GM21515 (cell line): ENCODE results near the gene CTCF.

Source experiments
- ATAC-seq: cut with Tn5 transposase; IDR thresholded peaks from one replicate; pipeline ENCODE4 v1.9.1; 2021; ENCODE audit not compliant: unreplicated experiment

The CTCF gene

DNA sequence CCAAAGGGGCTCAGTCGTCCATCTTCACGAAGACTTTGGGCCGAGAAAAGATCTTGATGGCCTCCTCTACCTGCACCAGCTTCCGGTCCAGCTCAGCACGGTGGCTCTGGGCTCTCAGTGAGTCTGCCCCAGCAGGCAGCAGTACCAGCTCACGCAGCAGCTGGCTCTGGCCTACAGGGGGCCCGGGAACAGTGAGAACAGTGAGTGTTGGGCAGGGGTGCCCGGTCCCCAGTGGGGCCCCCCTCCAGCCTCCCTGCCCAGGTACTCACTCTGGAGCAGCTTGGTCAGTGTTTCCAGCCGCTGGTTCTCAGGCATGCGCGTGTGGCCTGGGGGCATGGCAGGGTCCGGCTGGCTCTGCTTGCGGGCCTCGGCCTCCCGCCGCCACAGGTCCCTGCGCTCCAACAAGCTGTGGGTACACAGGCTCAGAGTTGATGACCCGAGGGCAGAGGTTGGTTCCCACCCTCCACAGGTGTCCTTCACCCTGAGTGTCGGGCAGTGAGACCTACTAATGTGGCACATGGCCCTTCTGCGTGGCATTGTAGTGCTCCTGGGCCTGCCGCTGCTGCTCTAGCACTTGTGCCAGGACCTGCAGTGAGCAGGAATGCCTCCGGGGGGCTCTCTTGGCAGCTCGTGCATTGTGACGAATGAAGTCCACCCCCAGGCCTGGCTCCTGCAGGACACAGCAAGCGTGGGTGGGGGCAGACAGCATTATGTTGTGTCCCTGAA, 101.0 kb downstream of the CTCF start:
- no peak for ATAC-seq

DNA sequence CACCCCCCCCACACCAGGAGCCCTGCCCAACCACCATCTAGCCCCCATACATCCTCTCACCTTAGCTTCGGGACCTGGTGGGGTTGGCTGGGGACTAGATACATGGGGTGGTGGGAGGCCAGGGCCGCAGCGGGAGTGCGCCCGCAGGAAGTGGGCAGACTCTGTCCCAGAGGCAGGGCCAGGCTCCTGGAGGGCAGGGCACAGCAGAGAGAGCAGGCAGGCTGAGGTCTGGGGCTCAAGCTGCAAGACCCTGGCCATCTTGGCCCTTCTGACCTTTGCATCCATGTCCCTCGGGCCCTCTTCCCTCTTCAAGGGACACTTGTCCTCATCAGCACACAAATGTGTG, 101.5 kb downstream of the CTCF start:
- no peak for ATAC-seq

DNA sequence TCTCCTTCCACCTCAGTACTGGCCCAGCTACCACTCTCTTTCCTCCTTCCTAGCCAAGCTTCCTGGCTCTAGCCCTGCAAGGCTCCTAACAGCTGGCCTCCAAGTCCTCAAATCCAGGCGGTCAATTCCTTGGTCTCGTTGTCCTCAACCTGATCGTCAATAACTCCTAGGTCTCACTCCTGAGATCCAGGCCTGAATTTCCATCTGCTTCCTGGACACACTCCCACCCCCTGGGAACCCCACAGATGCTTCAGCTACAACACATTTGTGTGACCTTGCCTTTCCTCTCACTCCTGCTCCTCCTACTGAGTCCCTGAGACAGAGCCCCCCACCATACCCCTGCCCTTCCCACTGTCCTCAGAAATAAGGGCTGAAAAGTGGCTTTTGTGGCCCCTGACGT, 101.9 kb downstream of the CTCF start:
- no peak for ATAC-seq

DNA sequence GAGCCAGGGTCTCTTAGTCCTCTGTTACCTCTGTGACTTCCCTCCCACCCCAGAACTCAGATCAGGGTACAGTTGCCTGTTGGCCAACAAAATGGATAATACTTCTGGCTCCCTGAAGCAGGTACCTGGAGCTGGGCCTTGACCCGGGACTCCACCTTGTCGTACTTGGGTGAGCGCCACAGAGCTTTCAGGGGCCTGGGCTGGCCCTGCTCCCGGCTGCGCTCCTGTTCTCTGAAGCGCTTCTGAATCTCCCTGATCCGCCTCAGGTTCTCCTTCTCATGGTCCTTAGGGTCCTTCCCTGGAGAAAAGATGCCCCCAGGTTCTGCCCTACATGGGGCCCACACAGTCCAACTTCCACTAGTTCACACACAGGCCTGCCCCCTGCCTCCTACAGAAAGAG, 102.5 kb downstream of the CTCF start:
- ATAC-seq: no peak

DNA sequence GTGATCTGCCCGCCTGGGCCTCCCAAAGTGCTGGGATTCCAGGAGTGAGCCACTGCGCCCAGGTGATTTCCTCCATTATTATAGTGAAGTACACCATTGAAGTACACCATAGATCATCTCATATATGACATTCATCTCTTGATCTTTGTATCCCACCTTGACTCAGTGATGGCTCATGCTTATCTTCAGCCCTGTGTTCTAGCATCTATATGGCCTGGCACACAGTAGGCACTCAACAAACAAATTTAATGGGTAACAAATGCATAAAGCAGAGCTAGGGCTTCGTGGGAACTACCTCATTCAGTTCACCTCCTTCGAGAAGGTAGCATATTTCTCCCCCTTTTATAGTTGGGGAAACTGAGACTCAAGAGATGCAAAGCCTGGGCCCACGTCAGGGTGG, 103.3 kb downstream of the CTCF start:
- no peak for ATAC-seq

DNA sequence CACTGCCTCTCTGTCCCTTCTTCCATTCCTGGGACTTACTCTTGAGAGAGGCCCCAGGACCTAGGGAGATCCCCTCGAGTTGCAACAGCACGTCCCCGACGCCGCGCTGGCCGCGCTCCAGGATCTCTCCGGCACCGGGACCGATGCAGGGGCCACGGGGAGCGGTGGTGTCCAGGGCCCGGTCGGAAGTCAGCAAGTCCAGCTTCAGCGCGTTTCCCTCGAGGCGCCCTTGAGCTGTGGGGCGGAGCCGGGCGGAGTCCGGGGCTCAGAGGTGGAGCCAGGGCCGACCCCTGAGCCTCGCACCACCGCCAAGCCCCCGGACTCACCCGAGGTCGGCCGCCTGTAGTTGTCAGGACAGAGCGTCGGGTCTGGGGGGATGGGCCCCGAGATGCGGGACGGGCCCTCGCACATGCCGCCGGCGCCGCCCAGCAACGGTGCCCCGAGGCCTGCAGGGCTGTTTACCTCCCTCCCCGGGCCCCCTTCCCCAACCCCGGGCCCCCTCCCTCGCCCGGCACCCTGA, 103.8 kb downstream of the CTCF start:
- no peak for ATAC-seq

DNA sequence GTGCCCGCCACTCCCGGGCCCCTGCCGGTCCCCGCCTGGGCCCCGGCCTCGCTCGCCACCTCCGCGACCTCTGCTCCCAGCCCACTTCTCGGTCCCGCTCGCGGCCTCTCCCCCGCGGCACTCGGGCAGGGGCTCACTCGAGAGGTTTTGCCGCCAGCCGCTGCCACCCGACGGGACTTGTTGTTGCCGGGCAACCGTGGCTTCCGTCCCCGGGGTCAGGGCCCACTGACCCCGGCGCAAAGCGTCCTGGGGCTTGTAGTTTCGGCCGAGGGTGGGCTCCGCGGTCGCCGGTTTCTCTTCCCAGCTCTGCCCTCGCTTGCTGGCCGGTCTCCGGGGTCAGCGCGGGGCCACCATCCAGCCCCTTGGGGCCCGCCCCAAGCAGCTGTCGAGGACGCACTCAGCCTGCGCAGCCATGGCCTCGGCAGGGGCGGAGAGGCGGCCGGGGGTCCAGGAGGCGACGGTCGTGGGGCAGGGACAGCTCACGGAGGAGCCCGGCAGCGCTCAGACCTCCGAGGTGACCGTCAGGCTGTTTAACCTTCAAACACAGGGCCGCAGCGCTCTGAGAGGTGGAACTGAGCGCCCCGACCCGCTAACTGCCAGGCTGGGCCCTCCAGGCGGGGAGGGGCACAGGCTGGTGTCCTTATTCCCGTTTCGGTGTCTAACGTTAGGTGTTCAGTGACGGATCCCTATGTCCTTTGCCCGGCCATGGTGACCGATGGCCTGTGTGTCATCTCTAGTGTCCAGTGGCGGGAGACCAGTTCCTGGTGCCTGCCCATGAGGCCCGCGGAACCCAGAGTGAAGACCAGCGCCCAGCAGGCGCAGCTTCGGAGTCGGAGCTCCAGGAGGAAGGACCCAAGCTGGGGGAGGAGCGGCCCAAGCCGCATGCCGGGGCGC, 104.5 kb downstream of the CTCF start, which contains the start of the genes C16orf86 and ENKD1:
Gene C16orf86, plus strand, starts transcription at position 256 of the 894 bp plus-strand sequence. Its CDS starts 157 bp downstream, at position 413.
Gene ENKD1, minus strand, starts transcription at position 192 of the 894 bp plus-strand sequence. CDS start 308 bp downstream, outside the sequence.
- peak; percentile 64 for ATAC-seq

DNA sequence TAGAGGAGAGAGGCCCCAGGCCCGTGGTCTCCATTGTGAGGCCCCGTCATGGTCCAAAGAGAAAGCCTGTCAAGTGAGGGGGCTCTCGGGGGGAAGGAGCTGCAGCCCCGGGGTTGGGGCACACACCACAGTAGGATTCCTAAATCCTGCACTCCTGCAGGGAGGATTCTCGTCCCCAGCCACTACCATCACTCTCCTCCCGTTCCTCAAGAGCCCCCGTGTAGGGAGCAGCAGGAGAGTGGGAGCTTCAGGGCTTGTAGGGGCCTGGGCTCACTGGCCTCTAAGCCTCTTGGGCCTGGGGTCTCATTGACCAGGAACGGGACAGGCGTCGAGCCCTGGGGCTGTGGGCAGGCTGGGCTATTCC, 105.1 kb downstream of the CTCF start:
- no peak for ATAC-seq

DNA sequence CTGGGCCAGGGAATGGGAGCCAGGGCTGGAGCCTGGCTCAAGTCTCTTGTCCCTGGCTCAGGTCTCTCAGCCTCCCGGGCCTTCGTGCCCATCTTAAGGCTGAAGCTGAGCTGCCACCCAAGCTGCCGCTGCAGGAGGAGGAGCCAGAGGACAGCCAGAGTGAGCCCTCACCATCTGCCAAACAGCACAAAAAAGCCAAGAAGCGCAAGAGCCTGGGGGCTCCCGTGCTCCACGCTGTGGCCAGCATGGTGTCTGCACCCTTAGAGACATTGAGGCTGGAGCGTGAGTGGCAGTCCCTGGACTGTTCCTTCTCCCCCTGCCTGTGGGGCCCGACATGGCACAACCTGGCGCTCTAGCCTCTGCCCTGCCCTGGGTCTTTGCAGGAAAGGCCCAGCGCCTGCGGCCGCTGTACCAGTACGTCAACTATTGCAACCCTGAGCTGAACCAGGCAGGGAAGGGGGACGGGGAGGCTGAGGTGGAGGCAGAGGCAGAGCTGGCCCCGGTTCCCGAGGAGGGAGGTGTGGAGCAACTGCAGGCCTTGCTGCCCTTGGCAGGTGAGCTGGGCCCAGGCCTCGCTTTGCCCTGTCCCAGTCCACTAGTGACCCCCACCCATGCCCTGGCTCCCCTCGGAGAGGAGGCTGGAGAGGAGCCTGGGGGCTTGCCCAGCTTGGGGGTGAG, 105.6 kb downstream of the CTCF start:
- peak; percentile 47 for ATAC-seq

DNA sequence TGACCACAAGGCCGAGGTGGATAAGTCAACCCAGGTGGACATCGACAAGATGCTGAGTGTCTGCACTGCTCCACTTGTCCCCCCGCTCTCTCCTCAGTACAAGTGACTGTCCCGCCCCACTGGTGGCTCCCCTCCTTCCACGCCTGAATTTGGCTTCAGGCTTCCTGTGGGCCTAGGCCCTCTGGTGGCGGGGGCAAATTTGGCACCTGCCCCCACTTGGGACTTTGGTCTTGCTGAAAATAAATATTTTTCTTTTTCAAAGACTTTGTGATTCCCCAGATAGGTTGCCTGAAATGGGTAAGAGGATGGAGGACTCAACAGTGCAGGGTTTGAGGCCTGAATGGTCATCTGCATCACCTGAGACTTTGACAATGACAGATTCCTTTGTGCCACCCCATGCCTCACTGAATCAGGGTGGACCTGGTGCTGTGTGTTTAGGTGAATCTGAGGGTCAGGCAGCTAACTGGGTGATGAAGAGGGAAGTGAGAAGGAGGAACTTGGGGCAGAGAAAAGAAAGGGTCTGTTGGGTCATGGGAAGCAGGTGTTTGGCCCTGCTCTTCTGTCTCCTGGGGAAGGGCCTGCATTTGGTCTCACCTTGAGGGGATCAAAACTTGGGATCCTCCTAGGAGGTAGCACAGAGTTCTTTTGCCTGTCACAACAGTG, 106.3 kb downstream of the CTCF start:
- ATAC-seq: no peak

DNA sequence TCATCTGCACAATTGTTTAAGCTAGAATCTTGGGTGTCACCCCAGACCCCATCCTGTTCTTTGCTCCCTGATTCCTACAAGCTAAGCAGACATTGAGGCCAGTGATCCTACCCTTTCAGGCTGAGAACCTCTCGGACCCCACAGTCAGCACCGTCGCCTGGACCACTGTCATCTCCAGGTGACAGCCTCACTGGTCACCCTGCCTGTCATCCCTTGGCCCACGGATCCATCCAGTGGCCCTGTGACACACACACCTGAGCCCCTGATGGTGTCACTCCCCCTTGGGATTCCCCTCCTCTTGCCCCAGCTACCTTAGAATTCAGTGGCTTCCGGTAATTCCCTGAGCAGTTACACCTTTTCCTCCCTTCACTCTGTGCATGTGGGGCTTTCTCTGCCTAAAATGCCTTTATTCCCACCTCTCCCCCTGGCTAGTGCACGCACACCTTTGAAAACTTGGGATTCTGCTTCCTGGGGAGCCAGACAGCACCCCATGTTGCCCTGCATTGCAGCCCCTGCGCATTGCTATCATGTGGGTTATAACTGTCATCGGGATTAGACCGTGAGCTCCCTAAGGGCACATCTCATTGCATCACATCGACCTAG, 107.3 kb downstream of the CTCF start:
- ATAC-seq: no peak

DNA sequence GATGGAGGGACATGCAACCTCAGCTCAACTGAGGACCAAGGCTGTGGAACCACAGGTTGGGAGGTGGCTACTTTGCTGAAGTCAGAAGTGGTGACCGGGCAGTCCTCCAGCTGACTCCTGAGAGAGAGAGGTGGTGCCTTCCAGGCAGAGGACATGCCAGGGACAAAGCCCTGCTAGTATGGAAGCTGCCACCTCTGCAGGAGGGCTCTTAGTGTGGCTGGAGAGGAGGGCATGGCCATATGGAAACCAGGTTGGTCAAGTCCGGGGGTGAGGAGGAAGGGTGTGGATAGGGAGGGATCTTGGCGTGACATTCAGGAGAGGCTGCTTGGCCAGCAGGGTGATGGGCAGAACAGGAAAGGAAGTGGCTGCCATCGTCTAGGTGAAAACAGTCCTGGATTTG, 110.0 kb downstream of the CTCF start:
- ATAC-seq: no peak

DNA sequence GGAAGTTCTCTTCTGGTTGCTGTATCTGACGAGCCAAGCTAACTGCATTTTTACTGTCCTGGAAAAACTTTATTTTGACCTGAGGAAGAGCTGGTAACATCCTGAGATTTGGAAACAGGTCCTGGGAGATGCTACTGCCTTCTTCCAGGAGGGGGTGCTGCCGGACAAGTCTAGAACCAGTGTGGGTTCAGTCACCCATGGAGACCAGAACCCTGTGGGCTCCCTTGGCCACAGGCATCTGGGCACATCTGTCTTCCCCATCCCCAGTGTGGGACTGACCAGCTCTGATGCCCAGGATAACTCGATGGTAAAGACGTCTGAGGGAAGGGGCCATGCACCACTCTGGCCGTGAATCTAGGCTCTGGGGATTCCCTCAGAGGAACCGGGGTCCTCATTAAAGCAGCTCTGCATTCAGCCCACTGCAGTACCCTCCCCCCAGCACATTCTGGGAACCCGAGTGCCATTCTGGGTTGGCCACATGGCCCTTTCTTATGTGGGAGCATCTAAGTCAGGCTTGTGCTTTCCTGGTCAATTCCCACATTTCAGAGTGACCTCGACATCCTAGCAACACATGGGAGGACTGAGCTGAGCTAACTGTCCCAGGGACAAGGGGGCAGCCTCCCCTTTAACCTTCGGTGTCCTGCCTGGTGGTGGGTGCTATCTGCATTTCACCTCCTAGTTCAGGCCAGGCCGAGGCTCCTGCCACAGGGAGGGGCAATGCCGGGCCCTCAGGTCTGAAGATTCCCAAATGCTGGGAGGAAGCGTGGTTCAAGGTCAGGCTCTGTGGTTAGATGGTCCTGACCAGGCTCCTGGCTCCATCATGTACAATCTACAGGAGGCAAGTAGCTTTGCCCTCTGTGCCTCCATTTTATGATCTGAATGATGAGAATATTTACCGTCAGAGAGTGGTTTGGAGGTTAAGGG, 110.7 kb downstream of the CTCF start:
- no peak for ATAC-seq

DNA sequence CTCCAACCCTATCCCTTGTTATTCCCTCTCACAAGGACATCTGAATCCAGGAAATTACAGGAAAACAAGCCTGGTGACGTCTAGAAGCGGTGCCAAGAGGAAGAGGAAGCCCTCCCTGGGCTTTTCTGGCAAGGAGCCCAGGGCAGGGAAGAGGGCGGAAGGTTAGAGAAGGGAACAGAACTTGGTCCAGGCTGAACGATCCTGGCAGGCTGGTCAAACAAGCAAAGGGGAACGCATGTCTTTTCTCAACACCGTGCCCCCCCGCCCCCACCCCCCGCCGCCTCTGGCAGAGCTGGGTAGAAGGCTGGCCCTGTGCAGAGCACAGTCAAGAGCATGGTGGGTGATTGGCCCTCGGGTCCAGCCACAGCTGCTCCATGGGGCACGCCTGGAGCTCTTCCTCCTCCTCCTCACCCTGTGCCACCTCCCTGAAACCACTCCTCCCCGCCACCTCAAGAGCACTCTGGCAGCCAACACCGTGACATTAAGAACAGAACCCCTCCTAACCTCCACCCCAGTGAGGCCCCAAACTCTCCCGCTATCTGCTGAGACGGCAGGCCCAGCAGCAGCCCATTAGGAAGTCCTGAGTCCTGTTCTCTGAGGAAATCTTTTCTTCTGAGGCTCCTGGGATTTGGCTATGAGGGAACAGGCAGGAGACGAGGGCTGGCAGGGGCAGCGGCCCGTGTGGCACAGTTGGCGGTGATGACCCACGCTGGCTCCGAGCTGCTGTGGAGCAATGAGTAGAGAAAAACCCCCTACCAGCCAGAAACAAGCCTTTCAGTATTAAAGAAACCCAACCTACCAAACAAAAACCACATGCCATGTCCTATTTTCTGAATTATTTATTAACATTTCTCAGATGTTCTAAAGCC, 111.6 kb downstream of the CTCF start:
- no peak for ATAC-seq

DNA sequence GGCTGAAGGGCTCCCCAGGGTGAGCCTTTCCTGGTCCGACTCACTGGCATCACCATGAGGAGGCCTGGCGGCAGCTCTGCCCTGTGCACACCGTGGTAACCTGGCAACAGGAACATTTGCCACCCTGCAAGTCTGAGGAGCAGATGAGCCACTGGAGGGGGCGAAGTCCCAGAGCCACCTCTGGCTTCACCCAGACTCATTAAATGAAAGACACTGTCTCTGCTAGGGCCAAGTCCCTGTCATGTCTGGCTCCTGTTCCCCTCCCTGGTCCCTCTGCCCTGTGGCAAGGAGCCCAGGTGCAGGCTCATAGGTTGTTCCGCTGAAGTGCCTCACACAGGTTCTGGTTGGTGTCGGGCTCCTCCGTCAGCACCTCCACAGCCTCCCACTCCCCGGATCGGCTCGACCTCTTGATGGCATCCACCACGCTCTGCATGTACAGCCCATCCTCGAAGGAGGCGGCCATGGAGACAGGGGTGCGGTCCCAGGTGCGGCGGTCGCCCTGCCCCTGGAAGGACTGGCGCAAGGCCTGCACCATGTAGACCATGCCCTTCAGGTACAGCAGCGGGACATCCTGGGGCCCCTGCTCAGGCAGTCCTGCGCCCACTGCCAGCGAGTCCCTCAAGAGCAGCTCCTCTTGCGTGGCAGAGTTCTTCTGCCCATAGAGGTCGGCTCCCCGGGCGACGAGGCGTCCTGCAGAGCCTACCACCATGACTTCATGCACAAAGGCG, 112.7 kb downstream of the CTCF start:
- no peak for ATAC-seq

DNA sequence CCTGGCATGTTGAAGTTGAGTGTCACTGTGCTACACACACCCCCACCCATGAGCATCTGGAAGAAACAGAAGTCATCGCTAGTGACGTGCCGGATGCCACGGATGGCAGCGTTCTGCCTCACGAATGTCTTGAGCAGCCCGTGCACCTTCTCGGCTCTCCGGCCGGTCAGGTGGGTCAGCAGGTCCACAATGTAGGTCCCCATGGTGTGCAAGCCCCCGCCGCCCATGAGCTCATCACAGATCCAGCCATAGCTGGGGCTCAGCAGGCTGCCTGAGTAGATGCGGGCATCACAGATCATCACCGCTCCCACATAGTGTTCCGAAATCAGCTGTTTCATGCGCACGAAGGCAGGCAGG, 113.2 kb downstream of the CTCF start:
- ATAC-seq: no peak

DNA sequence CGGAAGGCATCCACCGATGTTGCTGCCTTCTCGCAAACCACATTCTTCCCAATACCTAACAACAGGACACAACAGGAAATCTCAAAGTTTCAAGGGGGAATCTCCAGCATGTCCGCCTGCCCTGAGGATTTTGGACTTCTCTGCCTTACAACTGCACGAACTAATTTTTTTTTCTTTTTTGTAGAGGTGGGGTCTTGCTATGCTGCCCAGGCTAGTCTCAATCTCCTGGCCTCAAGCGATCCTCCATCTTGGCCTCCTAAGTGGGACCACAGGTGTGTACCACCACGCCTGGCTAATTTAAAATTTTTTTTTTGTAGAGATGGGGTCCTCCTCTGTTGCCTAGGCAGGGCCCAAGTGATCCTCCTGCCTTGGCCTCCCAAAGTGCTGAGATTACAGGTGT, 113.7 kb downstream of the CTCF start:
- no peak for ATAC-seq

DNA sequence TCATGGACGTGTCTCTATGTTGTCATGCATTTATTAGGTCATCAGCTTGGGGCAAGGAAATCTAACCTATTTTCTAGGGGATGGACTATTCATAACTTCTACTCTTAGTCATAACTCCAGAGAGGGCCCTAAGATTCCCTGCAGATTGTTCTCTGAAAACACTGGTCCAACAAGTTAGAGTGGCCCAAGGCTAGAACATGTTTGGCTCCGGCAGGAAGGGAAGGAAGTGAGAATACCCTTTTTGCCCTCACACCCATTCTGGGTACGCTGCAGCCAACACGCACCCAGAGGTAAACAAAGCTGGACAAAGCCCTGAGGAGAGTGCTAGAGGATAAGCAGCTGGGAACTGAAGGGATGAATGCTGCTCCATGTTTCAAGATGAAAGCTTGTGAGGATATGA, 114.2 kb downstream of the CTCF start:
- no peak for ATAC-seq
